GM12874 (cell line): ENCODE data around the gene TMEM242.

Experiments
- TF ChIP-seq, protein P1 (sequence below): IDR thresholded peaks from 2 replicates; pipeline ENCODE4 v1.5.1; 2011; ENCODE audit warnings: low read depth, mild to moderate bottlenecking, control low read depth, low read length, moderate library complexity; ENCODE audit not compliant: insufficient read depth

The TMEM242 gene

DNA sequence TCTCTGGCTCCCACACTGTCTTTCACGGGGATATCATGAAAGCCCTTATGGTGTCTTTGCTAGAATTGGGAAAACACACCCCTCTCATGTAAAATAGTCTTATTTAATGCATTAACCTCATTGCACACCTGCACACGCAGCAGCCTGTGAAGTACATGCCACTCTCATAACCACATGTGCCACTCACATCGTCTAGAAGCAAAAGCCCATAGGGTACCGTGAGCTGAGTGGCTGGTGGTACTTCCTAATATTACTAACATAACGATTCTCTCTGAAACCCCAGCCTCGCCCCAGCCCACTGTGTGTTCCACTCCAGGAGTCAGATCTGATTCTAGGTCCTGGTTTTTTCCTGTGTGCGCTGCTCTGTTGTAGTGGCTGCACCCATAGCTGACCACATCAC lies 9.5 kb upstream of the TMEM242 start:
- TF ChIP-seq, protein P1, sequence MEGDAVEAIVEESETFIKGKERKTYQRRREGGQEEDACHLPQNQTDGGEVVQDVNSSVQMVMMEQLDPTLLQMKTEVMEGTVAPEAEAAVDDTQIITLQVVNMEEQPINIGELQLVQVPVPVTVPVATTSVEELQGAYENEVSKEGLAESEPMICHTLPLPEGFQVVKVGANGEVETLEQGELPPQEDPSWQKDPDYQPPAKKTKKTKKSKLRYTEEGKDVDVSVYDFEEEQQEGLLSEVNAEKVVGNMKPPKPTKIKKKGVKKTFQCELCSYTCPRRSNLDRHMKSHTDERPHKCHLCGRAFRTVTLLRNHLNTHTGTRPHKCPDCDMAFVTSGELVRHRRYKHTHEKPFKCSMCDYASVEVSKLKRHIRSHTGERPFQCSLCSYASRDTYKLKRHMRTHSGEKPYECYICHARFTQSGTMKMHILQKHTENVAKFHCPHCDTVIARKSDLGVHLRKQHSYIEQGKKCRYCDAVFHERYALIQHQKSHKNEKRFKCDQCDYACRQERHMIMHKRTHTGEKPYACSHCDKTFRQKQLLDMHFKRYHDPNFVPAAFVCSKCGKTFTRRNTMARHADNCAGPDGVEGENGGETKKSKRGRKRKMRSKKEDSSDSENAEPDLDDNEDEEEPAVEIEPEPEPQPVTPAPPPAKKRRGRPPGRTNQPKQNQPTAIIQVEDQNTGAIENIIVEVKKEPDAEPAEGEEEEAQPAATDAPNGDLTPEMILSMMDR = no peak

DNA sequence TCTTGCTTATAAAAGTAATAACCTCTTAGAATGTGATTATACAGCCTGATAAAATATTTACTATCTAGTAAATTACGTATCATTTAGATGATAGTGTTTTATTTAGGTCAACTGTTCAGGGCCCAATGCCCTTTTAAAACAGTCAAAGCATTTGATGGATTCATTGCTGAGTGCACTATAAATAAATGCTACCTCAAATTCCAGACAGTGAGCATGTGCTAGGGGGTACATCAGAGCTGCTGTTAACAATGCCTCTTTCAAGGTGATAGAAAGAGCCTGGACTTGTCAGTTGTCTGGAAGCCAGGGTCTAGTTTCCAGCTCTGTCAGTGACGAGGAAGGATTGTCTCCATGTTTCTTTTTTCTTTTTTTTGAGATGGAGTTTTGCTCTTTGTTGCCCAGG lies 7.5 kb upstream of the TMEM242 start:
- TF ChIP-seq, protein P1 = no peak

DNA sequence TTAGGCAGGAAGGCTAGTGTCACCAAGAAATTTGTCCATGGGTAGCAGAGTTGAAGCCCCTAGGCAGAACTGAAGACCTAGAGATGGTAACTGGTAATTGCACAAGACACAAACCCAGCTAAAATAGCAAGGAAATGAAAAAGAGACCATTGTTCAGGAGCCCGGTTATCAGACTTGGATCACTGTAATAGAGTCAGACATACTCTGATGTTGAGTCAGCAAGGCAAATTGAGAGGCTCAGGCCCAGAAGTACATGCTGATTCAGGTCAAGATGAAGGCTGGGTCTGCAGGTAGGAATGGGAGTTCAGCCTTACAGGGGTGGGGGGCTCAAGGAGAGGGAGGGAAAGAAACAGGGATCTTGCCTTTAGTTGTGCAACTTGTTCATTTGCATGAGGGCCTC lies 6.5 kb upstream of the TMEM242 start:
- TF ChIP-seq, protein P1 = no peak

DNA sequence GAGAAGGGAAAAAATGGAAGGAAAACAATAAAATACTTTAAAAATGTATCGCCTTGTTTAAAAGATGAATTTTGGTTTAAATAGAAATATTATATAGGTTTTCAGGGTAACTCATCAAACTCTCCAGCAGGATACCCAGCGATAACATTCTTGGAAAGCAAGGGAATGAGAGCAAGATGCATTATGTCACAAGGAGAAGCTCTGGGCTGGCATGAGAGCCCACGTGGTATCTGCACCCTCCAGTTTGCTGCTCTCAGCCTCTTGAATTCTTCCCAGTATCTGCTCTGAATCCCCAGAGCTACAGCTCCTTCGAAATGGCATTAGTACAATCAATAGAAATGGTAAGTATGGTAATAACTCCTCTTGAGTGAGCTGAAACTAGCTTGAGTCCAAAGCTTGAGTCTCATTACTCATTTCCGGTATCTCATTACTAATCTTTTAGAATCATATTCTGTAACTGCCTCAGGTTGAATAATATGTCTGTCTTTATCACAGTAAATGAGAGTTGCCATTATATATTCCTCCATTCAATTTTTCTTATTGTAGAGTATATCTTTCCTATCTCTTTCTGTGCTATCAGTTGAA lies 4.9 kb upstream of the TMEM242 start:
- TF ChIP-seq, protein P1 = no peak

DNA sequence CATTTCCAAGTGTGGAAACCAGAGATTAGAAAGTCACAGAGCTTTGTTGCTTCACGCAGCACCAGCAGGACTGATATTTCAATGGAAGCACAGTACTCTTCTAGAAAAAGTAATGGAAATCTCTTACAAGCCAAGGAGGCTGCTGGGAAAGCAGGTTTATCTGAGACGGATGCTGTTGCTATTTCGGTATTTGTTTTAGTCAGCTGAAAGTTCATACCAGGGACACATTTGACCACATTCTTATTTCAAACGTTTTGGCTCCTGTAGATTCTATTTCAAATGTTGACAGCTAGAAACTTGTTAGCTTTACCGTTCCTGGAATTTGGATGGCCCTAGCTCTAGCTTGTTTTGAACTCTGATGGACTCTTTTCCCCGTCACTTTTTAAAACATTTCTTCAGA lies 3.7 kb upstream of the TMEM242 start:
- TF ChIP-seq, protein P1 = no peak

DNA sequence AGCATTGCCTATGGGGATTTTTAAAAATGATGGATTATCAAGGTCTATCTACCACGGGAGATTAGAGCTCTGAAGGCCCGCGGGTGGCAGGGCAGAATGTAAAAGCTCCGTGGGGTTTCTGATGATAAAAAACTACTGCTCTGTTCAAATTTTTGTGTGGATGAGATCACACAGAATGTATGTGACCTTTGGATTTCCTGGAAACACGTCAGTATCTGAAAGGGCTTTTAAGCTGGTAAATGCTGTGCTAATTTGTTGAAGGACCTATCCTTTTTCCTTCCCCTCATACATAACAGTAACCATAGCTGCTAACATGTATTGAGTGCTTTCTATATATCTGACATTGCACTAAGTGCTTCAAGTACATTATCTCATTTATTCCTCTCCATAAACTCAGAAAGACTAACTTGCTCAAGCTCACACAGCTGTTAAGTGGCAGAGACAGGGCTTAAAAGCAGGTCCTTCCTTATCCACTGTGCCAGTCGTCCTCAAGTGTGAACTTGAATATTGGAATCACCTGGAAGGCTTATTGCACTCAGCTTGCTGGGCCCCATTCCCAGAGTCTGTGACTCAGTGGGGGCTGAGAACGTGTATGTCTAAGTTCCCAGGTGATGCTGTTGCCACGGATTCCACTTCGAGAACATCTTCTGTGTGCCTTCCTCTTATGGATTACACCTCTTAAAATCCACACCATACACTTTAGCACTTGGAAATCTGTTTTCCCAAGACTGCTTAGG lies 1.9 kb upstream of the TMEM242 start:
- TF ChIP-seq, protein P1 = no peak

DNA sequence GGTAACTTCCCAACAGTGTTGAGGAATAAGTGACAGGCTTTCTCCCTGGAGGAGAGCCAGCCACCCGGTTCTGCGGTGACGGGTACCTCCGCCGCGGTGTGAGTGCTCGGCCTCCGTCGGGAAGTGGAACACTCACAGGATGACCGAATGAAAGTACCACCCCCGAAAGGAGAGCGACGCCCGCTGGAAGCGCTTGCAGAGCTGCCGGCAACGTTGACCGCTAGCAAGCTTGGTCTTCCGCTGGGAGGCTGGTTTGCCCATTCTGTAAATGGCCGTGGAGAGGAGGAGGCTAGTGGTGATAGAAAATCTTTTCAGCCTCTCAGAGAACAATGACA lies 614 bp upstream of the TMEM242 start:
- TF ChIP-seq, protein P1 = 0 out of 2 replicates have a peak, but pooled peaks have one; percentile 15
